HG03066 (cell line): ENCODE results near the gene HMCN1.

Source experiments
- ATAC-seq: cut with Tn5 transposase; IDR thresholded peaks from one replicate; pipeline ENCODE4 v1.9.1; 2021; ENCODE audit warnings: low read depth; ENCODE audit not compliant: unreplicated experiment

The HMCN1 gene

GRCh38 chr1:186215636-186216035, 481.4 kb downstream of the HMCN1 start:
- no peak for ATAC-seq

DNA sequence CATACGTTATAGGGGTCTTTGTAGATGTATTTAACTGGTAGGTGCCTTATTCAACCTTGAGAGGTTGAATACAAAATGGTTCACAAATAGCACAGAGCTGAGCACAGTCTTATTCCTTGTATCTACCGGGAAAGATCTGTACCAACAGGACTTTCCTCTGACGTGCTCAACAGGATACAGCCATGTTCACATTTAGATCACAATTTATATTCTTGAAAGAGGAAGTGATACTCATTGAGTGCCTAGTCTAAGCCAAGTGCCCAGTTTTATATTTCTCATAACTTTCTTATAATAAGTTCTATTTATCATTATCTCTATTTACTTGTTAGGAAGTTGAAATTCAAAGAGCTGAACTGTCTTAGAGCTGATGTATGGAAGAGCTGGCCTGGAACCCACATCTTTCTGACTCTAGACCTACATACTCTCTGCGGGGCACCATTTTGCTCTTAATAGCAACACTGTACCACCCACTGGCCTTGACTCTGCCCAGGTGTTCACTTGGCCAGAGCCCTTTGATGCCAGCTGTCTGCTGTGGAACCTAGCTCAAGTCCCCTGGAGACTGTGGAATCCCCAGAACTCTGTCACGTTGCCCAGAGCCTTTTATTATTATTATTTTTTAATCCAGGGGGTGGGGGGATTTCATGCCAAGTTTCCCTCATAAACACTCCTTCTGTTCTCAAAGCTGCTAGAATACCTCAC, 484.6 kb downstream of the HMCN1 start:
- no peak for ATAC-seq

GRCh38 chr1:186220067-186220466, 485.9 kb downstream of the HMCN1 start:
- no peak for ATAC-seq

GRCh38 chr1:186220911-186221310, 486.7 kb downstream of the HMCN1 start:
- ATAC-seq = no peak

- no peak for ATAC-seq
Observed at GRCh38 chr1:186225096-186225495, 490.9 kb downstream of the HMCN1 start.

DNA sequence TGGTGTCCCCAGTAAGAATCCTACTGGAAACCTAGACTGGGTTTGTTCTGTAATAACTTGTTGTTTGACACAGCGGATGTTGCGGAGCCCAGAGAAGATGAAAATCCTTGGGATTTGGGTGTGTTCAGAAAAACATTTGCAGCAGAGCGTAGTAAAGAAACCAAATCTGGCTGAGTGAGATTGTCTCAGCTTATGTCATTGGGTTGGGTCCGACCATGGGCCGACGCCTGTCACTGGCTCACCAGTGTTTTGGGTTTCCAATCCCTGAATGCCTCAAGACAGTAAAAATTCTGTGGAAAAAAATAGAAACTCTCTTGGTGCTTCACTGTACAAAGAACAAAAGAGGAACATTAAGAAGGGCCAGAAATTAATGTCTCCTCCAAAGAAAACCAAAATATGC, 494.6 kb downstream of the HMCN1 start:
- no peak for ATAC-seq

- no peak for ATAC-seq
Observed at GRCh38 chr1:186231861-186232436, 497.8 kb downstream of the HMCN1 start.

DNA sequence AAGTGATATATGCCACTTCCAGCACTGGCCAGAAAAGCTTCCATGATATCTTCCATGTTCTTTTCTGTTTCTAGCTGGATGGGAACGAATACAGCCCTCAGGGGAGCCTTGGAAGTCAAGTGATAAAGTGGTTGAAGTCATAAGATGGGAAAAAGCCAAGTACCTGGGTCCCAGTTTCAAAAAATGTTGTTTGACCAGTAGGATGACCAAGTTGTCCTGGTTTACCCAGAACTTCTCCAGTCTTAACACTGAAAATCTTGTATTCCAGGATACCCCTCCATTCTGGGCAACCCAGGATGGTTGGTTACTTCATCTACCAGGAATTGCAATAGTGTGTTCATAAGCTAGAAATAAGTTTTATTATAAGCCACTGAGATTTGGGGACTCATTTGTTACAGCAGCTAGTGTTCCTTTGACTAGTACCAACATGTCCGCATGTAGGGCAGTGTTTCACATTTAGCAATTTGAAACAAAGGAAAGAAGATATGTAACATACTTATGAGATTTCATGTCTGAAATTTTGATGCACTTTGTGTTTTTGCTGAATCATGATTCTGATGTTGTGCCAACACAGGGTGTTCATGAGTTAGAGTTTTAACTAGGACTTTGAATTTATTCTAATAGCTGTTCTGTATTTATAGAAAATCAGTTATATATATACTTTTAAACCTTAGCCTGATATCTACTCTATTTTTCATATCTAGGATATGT, 500.9 kb downstream of the HMCN1 start:
- ATAC-seq = no peak

DNA sequence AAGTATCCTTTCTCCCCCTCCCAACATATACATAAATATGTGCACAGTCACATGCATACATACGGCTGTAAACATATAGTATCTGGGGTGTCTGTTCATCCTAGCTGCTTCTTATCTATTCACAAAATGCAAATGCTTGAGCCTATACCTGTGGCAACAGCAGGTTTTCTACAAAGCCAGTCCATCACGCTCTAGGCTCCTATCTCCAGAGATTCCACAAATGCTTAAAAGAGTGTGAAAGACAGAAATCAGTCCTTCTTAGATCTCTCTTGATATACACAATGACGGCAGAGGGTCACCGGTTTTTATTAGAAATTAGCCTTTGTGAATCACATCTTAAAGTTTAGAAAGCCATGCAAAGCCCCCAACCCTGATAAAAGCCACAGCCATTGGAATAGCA, 501.5 kb downstream of the HMCN1 start:
- ATAC-seq = no peak

DNA sequence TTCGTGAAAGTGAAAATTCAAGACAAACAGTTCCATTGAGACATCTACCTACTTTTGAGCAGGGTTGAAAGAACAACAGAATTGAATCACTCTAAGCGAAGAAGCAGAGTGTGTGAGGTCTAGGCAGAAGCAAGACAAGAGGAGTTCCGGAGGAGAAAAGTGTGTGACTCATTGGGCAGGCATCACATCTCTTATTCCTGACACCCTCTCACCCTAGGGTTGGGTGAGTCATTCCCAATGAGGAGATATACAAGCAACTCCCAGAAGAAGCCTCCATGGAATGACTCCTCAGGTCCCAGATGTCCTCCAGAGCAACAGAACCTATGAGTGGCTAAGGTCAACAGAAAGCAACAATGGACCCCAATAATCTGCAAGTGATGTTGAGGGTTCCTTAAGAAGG, 502.7 kb downstream of the HMCN1 start:
- no peak for ATAC-seq

GRCh38 chr1:186239171-186239570, 505.0 kb downstream of the HMCN1 start:
- ATAC-seq = no peak

DNA sequence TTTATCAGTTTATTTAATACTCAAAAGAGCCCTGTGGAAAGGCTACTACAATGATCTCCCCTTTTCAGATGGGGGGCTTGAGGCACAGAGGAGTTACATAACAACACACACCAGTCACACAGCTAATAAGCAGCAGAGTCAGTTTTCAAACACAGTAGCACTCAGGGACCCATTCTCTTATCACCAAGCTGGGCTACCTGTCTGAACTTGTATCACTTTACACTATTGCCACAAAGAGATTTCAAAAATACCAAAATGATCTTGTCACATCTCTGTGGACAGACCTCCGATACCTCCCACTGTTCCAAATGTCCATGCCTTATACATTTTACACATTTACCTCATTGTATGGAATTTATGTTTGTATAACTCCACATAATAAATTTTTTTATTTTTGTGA, 506.2 kb downstream of the HMCN1 start:
- no peak for ATAC-seq
